Endothelial cell of umbilical vein (primary cell): ENCODE results near the gene DCPS.

Experiments used
- CTCF ChIP-seq, 2 donors: IDR thresholded peaks; 1 replicate in 1 of 2; 2 replicates in 1 of 2; pipeline ENCODE4 v1.5.1; 2011; ENCODE audit warnings: low read length in 2 of 2, mild to moderate bottlenecking in 2 of 2, moderate library complexity in 2 of 2, control low read depth in 1 of 2, inconsistent platforms in 1 of 2, low read depth in 1 of 2; ENCODE audit not compliant: insufficient read depth in 1 of 2; ENCODE audit errors: extremely low read depth in 1 of 2
- EZH2 ChIP-seq: IDR thresholded peaks from 2 replicates; pipeline ENCODE4 v1.6.1; 2012; ENCODE audit warnings: borderline replicate concordance, low read depth, mild to moderate bottlenecking, moderate library complexity, low read length, inconsistent platforms; ENCODE audit not compliant: severe bottlenecking
- POLR2A ChIP-seq: IDR thresholded peaks from 2 replicates; pipeline ENCODE4 v1.6.1; 2012; ENCODE audit warnings: low read depth, mild to moderate bottlenecking, control low read depth, low read length

- TF ChIP-seq CTCF (IDR thresholded peaks at IDR 0.05; ENCODE audit: extremely low read depth in 1 of 2, insufficient read depth in 1 of 2, low read depth in 1 of 2, low read length in 2 of 2), result no peak
- no peak for TF ChIP-seq POLR2A
- TF ChIP-seq EZH2, result no peak
Observed at GRCh38 chr11:126357055-126357962, 53.4 kb downstream of the DCPS start.
